DMS79 (cell line): ENCODE measurements around the gene RGL1.

ENCODE experiments used
- DNase-seq: peaks from one replicate; lab custom pipeline; 2025; lab: John Stamatoyannopoulos, UW

The RGL1 gene

GRCh38 chr1:183787704-183788103, 17.2 kb upstream of the RGL1 start:
- no peak for DNase-seq

GRCh38 chr1:183791319-183791718, 13.6 kb upstream of the RGL1 start:
- DNase-seq, result no peak

GRCh38 chr1:183792300-183792699, 12.6 kb upstream of the RGL1 start:
- DNase-seq, result no peak

- no peak for DNase-seq
These were observed 10.8 kb upstream of the RGL1 start for GRCh38 chr1:183794088-183794487.

- DNase-seq, result no peak
These were observed 4.5 kb upstream of the RGL1 start for GRCh38 chr1:183800449-183800848.

- no peak for DNase-seq
These were observed 3.3 kb upstream of the RGL1 start for GRCh38 chr1:183801649-183802048.

- no peak for DNase-seq
These were observed 533 bp upstream of the RGL1 start for GRCh38 chr1:183804387-183804786.

GRCh38 chr1:183806125-183806524, 1.2 kb downstream of the RGL1 start:
- DNase-seq, result no peak

GRCh38 chr1:183806675-183807074, 1.8 kb downstream of the RGL1 start:
- DNase-seq, result peak; percentile 26

GRCh38 chr1:183807549-183808168, 2.7 kb downstream of the RGL1 start:
- DNase-seq, result no peak

- DNase-seq, result no peak
These were observed 3.5 kb downstream of the RGL1 start for GRCh38 chr1:183808296-183809027.

- no peak for DNase-seq
These were observed 5.2 kb downstream of the RGL1 start for GRCh38 chr1:183810121-183810520.

- DNase-seq, result no peak
These were observed 6.0 kb downstream of the RGL1 start for GRCh38 chr1:183810756-183811544.

- no peak for DNase-seq
These were observed 7.2 kb downstream of the RGL1 start for GRCh38 chr1:183812128-183812527.

- DNase-seq, result no peak
These were observed 8.0 kb downstream of the RGL1 start for GRCh38 chr1:183812686-183813569.

- no peak for DNase-seq
These were observed 9.3 kb downstream of the RGL1 start for GRCh38 chr1:183814121-183814681.

GRCh38 chr1:183816110-183816509, 11.2 kb downstream of the RGL1 start:
- no peak for DNase-seq

- DNase-seq, result no peak
These were observed 12.8 kb downstream of the RGL1 start for GRCh38 chr1:183817576-183818288.

GRCh38 chr1:183819059-183819458, 14.1 kb downstream of the RGL1 start:
- no peak for DNase-seq

- no peak for DNase-seq
These were observed 16.5 kb downstream of the RGL1 start for GRCh38 chr1:183821309-183821888.
